Transverse colon (tissue), 4 donors: Measurements from ENCODE around the gene FAHD1. TPM values are rescaled to one million over a fixed set of nuclear protein-coding genes. Genes with fewer than 3 reads are reported as not detected.
A peak's percentile ranks its signal among the peaks of the same experiment; 100 is the strongest.

Experiments
- DNase-seq: peaks from one replicate; pipeline ENCODE4 v3.0.0-alpha.2; 2019
- H3K27ac ChIP-seq, 4 donors: fragments of 200-600 bp; sonication (generic); 2 replicates each; pipeline ENCODE4 v1.5.1; 2016 to 2018; ENCODE audit warnings: inconsistent platforms in 4 of 4
- H3K27me3 ChIP-seq: fragments of 200-600 bp; sonication (generic); 2 replicates; pipeline ENCODE4 v1.5.1; 2017; ENCODE audit warnings: inconsistent platforms
- H3K36me3 ChIP-seq, 4 donors: fragments of 200-600 bp; sonication (generic); 2 replicates each; pipeline ENCODE4 v1.5.1; 2017 to 2019; ENCODE audit warnings: inconsistent platforms in 4 of 4
- H3K4me1 ChIP-seq, 4 donors: fragments of 200-600 bp; sonication (generic); 2 replicates each; pipeline ENCODE4 v1.5.1; 2017 to 2020; ENCODE audit warnings: inconsistent platforms in 4 of 4
- H3K4me3 ChIP-seq, 4 donors: fragments of 200-600 bp; sonication (generic); 1 replicate in 1 of 4; 2 replicates in 3 of 4; pipeline versions ENCODE4 v1.5.1 to v1.6.1; 2017 to 2019; ENCODE audit warnings: inconsistent platforms in 4 of 4
- H3K9me3 ChIP-seq, 2 donors: fragments of 200-600 bp; sonication (generic); 2 replicates each; pipeline ENCODE4 v1.5.1; 2017 to 2019; ENCODE audit warnings: inconsistent platforms in 2 of 2
- EP300 ChIP-seq: sonication (generic); formaldehyde crosslinking; IDR thresholded peaks from one replicate; pipeline ENCODE4 v1.6.1; 2017; ENCODE audit warnings: antibody characterized with exemption, low read depth
- POLR2A ChIP-seq: fragments of 450-650 bp; IDR thresholded peaks from one replicate; pipeline ENCODE4 v1.6.1; 2016; ENCODE audit warnings: antibody characterized with exemption, mild to moderate bottlenecking, moderate library complexity
- POLR2AphosphoS5 ChIP-seq, 3 donors: sonication (generic); formaldehyde crosslinking; IDR thresholded peaks; one replicate each; pipeline ENCODE4 v1.6.1; 2016; ENCODE audit warnings: antibody characterized with exemption in 3 of 3
- WGBS, 2 donors: methylation state at CpG; one replicate each; pipeline ENCODE4 v1.1.5; 2018; ENCODE audit warnings: low coverage in 1 of 2; 5-methylcytosine and 5-hydroxymethylcytosine counted together
- in situ Hi-C, 4 donors: fragments of 200-750 bp; cut with MboI; loops; one replicate each; pipeline versions ENCODE4 v1.15.0 to v1.15.1; 2017; ENCODE audit warnings: low sequenced_read_pairs in 3 of 4, low pct_ligation_motif_present in 1 of 4, low pct_unique_long_range_greater_than_20kb in 1 of 4
- intact Hi-C: fragments of 100-400 bp; cut with DNase I; formaldehyde crosslinking; loops from one replicate; pipeline ENCODE4 v1.15.1; 2023; ENCODE audit warnings: low total_unique reads
- total RNA-seq, 4 donors: library from RNA; depleted of rRNA; stranded (reverse); fragments of >200 nt; gene quantifications; one replicate each; pipeline ENCODE4 v1.1.0, GENCODE V29; 2016
- TF ChIP-seq, protein P1 (sequence below), 5 experiments: fragments of 200-600 bp in 3 of 5; fragments of 450-650 bp in 2 of 5; sonication (generic) in 3 of 5; IDR thresholded peaks; 1 replicate in 2 of 5; 2 replicates in 3 of 5; pipeline ENCODE4 v1.5.1; 2016 to 2017; ENCODE audit warnings: antibody characterized with exemption in 5 of 5, inconsistent platforms in 3 of 5, mild to moderate bottlenecking in 2 of 5, moderate library complexity in 1 of 5

The FAHD1 gene
- total RNA-seq, 4 donors from 2014 or later: 88.0 to 149 (median 104) TPM

DNA sequence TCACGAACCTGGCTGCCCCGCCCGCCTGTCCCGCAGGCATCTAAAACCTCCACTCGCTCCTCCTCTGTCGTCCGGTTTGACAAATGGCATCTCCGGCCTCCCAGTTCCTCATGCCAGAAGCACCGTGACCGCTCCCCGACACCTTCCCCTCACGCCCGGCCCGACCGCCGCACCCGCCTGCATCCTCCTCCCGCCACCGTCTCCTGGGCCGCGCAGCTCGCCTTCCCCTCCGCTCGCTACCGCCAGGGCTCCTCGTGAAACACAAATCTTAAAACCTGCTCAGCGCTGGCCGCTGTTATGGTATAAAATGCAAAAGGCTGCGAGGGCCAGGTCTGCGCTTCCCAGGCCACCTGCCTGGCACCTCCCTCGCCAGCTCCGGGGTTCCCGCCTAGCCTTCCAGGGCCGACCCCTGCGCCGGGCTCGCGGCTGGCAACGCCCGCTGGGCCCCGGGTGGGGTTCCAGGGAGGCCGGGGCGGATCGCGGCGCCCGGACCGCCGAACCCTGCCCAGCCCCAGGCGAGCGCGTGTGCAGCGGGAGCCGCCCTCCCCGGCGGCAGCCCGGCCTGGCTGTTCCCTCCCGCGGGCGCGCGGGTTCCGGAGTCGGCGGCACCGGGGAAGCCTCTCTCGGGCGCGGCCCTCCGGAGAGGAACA, 45.1 kb upstream of the FAHD1 start:
- peak; percentile 37 for DNase-seq
- H3K27ac ChIP-seq: peak overlapping the region; percentile 89 to 95 (median 92)
- peak overlapping the region; percentile 70 to 95 (median 86) for H3K4me3 ChIP-seq
- H3K27me3 ChIP-seq: no peaks in the 10 kb centered on the region
- H3K9me3 ChIP-seq: no peaks in the 10 kb centered on the region
- intact Hi-C loops: no loop called here
- WGBS, 2 donors: 0 to 1% methylated on average over 5 to 47 of the region's 70 CpGs
- in situ Hi-C loops: no loop called here
- H3K36me3 ChIP-seq: peaks cover 0 to 10% (median 5%) of the 10 kb centered on the region in 4 donors
- peaks cover 7 to 27% (median 21%) of the 10 kb centered on the region in 4 donors for H3K4me1 ChIP-seq
- no peak for TF ChIP-seq EP300
- TF ChIP-seq, protein P1, sequence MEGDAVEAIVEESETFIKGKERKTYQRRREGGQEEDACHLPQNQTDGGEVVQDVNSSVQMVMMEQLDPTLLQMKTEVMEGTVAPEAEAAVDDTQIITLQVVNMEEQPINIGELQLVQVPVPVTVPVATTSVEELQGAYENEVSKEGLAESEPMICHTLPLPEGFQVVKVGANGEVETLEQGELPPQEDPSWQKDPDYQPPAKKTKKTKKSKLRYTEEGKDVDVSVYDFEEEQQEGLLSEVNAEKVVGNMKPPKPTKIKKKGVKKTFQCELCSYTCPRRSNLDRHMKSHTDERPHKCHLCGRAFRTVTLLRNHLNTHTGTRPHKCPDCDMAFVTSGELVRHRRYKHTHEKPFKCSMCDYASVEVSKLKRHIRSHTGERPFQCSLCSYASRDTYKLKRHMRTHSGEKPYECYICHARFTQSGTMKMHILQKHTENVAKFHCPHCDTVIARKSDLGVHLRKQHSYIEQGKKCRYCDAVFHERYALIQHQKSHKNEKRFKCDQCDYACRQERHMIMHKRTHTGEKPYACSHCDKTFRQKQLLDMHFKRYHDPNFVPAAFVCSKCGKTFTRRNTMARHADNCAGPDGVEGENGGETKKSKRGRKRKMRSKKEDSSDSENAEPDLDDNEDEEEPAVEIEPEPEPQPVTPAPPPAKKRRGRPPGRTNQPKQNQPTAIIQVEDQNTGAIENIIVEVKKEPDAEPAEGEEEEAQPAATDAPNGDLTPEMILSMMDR (IDR thresholded peaks at IDR 0.05): peak in 3 of 5 experiments; percentile 16 to 47 (median 40)

DNA sequence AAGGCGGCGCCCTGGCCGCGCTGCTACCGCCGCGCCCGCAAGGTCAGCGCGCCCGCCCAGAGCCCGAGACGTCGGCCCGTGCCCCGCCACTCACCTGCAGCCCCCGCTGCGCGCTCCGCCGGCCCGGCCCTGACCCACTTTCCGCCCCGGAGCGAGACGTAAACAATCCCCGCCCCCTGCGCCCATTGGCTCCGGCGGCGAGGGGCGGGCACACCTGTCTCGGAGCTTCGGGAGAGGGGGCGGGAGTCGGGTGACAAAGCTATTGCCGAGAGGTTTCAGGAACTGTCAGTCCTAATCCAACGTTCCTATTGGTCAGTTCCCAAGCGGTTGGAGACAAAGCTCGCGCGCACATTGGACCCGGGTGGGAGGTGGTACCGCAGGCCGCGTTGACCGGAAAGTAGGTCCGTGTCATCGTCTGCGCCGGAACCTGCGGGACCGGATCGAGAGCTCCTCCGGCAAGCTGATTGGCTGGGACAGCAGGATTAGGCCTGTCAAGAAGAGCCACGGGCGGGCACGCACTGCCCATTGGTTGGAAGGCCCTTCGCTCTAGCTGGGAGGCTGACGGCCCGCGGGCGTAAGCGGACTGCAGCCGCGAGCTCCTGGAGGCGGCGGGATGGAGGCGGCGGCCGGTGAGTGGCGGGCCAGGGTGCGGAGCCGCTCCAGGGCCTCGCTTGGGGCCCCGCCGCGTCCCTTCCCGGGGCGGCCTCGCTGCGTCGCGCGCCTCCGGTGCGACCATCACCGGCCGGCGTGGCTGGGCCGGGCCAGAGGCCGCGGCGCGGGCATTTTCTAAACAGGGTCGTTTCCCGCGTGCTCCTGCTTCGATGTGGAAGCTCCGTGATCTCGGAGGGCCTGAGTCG, 44.4 kb upstream of the FAHD1 start, which contains the start of the genes NUBP2 and SPSB3:
TSS of gene NUBP2 (plus strand) at position 553 of the 857 bp plus-strand sequence. CDS start at position 614, 61 bp downstream.
TSS of gene SPSB3 (minus strand) at position 164 of the 857 bp plus-strand sequence. CDS start 1,088 bp downstream, outside the sequence.
- Histone ChIP-seq H3K27ac (peak within 1 kb of the TSS; percentile 89 to 95 (median 94)), H3K4me1 (peaks cover 7 to 27% (median 21%) of the 10 kb centered on the region in 4 donors), H3K4me3 (peak within 1 kb of the TSS; percentile 84 to 97 (median 94)), H3K27me3 (no peaks in the 10 kb centered on the region), H3K36me3 (peaks cover 0 to 5% (median under 1%) of the 10 kb centered on the region in 4 donors), H3K9me3 (no peaks in the 10 kb centered on the region)
- intact Hi-C loops: no loop called here
- peak; percentile 100 for DNase-seq
- in situ Hi-C loops: no loop called here
- TF ChIP-seq POLR2AphosphoS5 (IDR thresholded peaks at IDR 0.05): peak; percentile 69 to 85 (median 79)
- peak; percentile 40 for TF ChIP-seq POLR2A
- TF ChIP-seq, protein P1 (IDR thresholded peaks at IDR 0.05): no peak
- 1% methylated on average over 70 of the region's 102 CpGs; no CpG with 5 or more reads in 1 of the 2 donors for WGBS, 2 donors

GRCh38 chr16:1784977-1785845, 41.8 kb upstream of the FAHD1 start:
- no peak overlapping the region for H3K4me3 ChIP-seq
- H3K4me1 ChIP-seq: peaks cover 7 to 24% (median 20%) of the 10 kb centered on the region in 4 donors
- 86 to 96% methylated on average over 4 to 25 of the region's 26 CpGs for WGBS, 2 donors
- peak; percentile 7 for DNase-seq
- intact Hi-C loops (no loop called here), in situ Hi-C loops (no loop called here)
- H3K36me3 ChIP-seq: no peaks in the 10 kb centered on the region
- H3K9me3 ChIP-seq: no peaks in the 10 kb centered on the region
- no peak overlapping the region for H3K27ac ChIP-seq
- no peaks in the 10 kb centered on the region for H3K27me3 ChIP-seq
- TF ChIP-seq, protein P1 (IDR thresholded peaks at IDR 0.05): no peak
- TF ChIP-seq EP300: no peak
- TF ChIP-seq POLR2AphosphoS5 (IDR thresholded peaks at IDR 0.05): no peak
- no peak for TF ChIP-seq POLR2A
